T-helper 9 cell (primary cell): ENCODE results near the gene RNU5B-1.
"Not testable (repeated sequence)": the region's sequence is repeated elsewhere in the genome, so short reads cannot be mapped to it uniquely, and the experiment has no call there.

Source experiments
- DNase-seq: peaks from one replicate; pipeline ENCODE4 v3.0.0-alpha.2; 2020
- total RNA-seq, 2 donors: gene quantifications; one replicate each; lab custom pipeline; 2026; lab: John Stamatoyannopoulos, UW

Gene RNU5B-1
- 2.0 to 8.9 reads per million in 2 donors for total RNA-seq

- DNase-seq: peak; percentile 53
Observed at GRCh38 chr15:65304381-65305149, at the start of gene RNU5B-1. Gene RNU5B-1 (plus strand): TSS chr15:65304677.

- no peak for DNase-seq
Observed at GRCh38 chr15:65254758-65255157, 49.7 kb upstream of the RNU5B-1 start.

GRCh38 chr15:65255486-65256140 lies 48.9 kb upstream of the RNU5B-1 start:
- no peak for DNase-seq

- DNase-seq: no peak
Observed at GRCh38 chr15:65258375-65259262, 45.9 kb upstream of the RNU5B-1 start.

GRCh38 chr15:65259367-65259797 lies 45.1 kb upstream of the RNU5B-1 start:
- DNase-seq: no peak

GRCh38 chr15:65260968-65261367 lies 43.5 kb upstream of the RNU5B-1 start:
- no peak for DNase-seq

GRCh38 chr15:65263313-65263712 lies 41.2 kb upstream of the RNU5B-1 start:
- no peak for DNase-seq

- no peak for DNase-seq
Observed at GRCh38 chr15:65264863-65265430, 39.5 kb upstream of the RNU5B-1 start.

GRCh38 chr15:65266469-65266868 lies 38.0 kb upstream of the RNU5B-1 start:
- DNase-seq: no peak

- DNase-seq: no peak
Observed at GRCh38 chr15:65268411-65268810, 36.1 kb upstream of the RNU5B-1 start.

- DNase-seq: not testable (repeated sequence)
Observed at GRCh38 chr15:65270811-65271545, 33.5 kb upstream of the RNU5B-1 start.

- no peak for DNase-seq
Observed at GRCh38 chr15:65275104-65275727, 29.3 kb upstream of the RNU5B-1 start.

- no peak for DNase-seq
Observed at GRCh38 chr15:65275728-65276126, 28.8 kb upstream of the RNU5B-1 start.

GRCh38 chr15:65277015-65277414 lies 27.5 kb upstream of the RNU5B-1 start:
- no peak for DNase-seq

- no peak for DNase-seq
Observed at GRCh38 chr15:65278480-65278879, 26.0 kb upstream of the RNU5B-1 start.

GRCh38 chr15:65285291-65286068 lies 19.0 kb upstream of the RNU5B-1 start:
- no peak for DNase-seq

GRCh38 chr15:65286069-65286703 lies 18.3 kb upstream of the RNU5B-1 start:
- no peak for DNase-seq

GRCh38 chr15:65286704-65287519 lies 17.6 kb upstream of the RNU5B-1 start, which contains the start of gene PARP16:
Gene PARP16 (minus strand): TSS chr15:65286883. CDS start chr15:65286426, 457 bp downstream.
- DNase-seq: peak; percentile 88

- no peak for DNase-seq
Observed at GRCh38 chr15:65287520-65287855, 17.0 kb upstream of the RNU5B-1 start.
